Thymus (tissue), 11 donors: ENCODE measurements around the gene FBXO21. TPM values are rescaled to one million over a fixed set of nuclear protein-coding genes. Genes with fewer than 3 reads are reported as not detected.

Experiments
- DNase-seq, 9 donors: peaks; one replicate each; pipeline ENCODE4 v3.0.0-alpha.2; 2013; ENCODE audit warnings: low spot score in 9 of 9, low read depth in 6 of 9, missing footprints in 1 of 9
- H3K27ac ChIP-seq, 2 donors: one replicate each; pipeline ENCODE4 v1.5.1; 2013; ENCODE audit warnings: control low read depth in 1 of 2, low read depth in 1 of 2, low read length in 1 of 2, mild to moderate bottlenecking in 1 of 2, moderate library complexity in 1 of 2
- H3K27me3 ChIP-seq, 2 donors: one replicate each; pipeline ENCODE4 v1.5.1; 2013; ENCODE audit warnings: low read length in 1 of 2; ENCODE audit not compliant: control insufficient read depth in 2 of 2, insufficient read depth in 1 of 2
- H3K36me3 ChIP-seq, 2 donors: one replicate each; pipeline ENCODE4 v1.5.1; 2013; ENCODE audit warnings: low read length in 1 of 2, mild to moderate bottlenecking in 1 of 2, moderate library complexity in 1 of 2; ENCODE audit not compliant: control insufficient read depth in 2 of 2, insufficient read depth in 2 of 2
- H3K4me1 ChIP-seq, 2 donors: one replicate each; pipeline ENCODE4 v1.5.1; 2013; ENCODE audit warnings: low read length in 2 of 2; ENCODE audit not compliant: control insufficient read depth in 2 of 2, insufficient read depth in 2 of 2
- H3K4me3 ChIP-seq, 2 donors: one replicate each; pipeline ENCODE4 v1.5.1; 2013; ENCODE audit warnings: low read length in 2 of 2, control low read depth in 1 of 2, mild to moderate bottlenecking in 1 of 2
- H3K9me3 ChIP-seq, 2 donors: one replicate each; pipeline ENCODE4 v1.5.1; 2013; ENCODE audit warnings: low read length in 1 of 2, mild to moderate bottlenecking in 1 of 2; ENCODE audit not compliant: control insufficient read depth in 2 of 2, insufficient read depth in 1 of 2
- WGBS: extraction: QIAGEN DNeasy Blood & Tissue Kit; methylation state at CpG from one replicate; pipeline ENCODE4 v1.1.7; 2013; 5-methylcytosine and 5-hydroxymethylcytosine counted together
- polyA plus RNA-seq: library from polyadenylated mRNA; stranded (reverse); fragments of 200-250 nt; gene quantifications from one replicate; pipeline ENCODE4 v1.2.3, GENCODE V29; 2013
- total RNA-seq: library from RNA; stranded (reverse); fragments of 120-200 nt; gene quantifications from one replicate; pipeline ENCODE4 v1.2.4, GENCODE V29; 2013
- donor health status: healthy.

Gene FBXO21
- total and polyA plus RNA-seq, 2 donors, result 15.1 to 16.0 TPM

- Histone ChIP-seq H3K27me3 (no peaks in the 10 kb centered on the region), H3K27ac (no peak overlapping the region), H3K4me3 (no peak overlapping the region), H3K36me3 (peaks cover 66 to 78% of the 10 kb centered on the region in 2 donors), H3K9me3 (peaks cover 1 to 7% of the 10 kb centered on the region in 2 donors), H3K4me1 (no peaks in the 10 kb centered on the region)
- 94% methylated on average over 27 of the region's 27 CpGs for WGBS
- DNase-seq, result peak in 1 of 9 donors; percentile 12
These were observed 37.2 kb downstream of the FBXO21 start for GRCh38 chr12:117152793-117153775.

GRCh38 chr12:117151403-117152031 lies 38.8 kb downstream of the FBXO21 start:
- Histone ChIP-seq H3K9me3 (peaks cover 1 to 7% of the 10 kb centered on the region in 2 donors), H3K36me3 (peaks cover 59 to 68% of the 10 kb centered on the region in 2 donors), H3K4me1 (no peaks in the 10 kb centered on the region), H3K27me3 (no peaks in the 10 kb centered on the region), H3K27ac (no peak overlapping the region), H3K4me3 (no peak overlapping the region)
- DNase-seq, result no peak
- 85% methylated on average over 5 of the region's 5 CpGs for whole genome bisulfite sequencing

GRCh38 chr12:117149431-117149830 lies 40.8 kb downstream of the FBXO21 start:
- Histone ChIP-seq H3K27me3 (no peaks in the 10 kb centered on the region), H3K27ac (no peak overlapping the region), H3K4me1 (no peaks in the 10 kb centered on the region), H3K36me3 (peaks cover 56 to 68% of the 10 kb centered on the region in 2 donors), H3K4me3 (no peak overlapping the region), H3K9me3 (no peaks in the 10 kb centered on the region)
- no peak for DNase-seq
- WGBS, result 97% methylated on average over 7 of the region's 7 CpGs

GRCh38 chr12:117148642-117149041 lies 41.6 kb downstream of the FBXO21 start:
- 95% methylated on average over 6 of the region's 6 CpGs for WGBS
- no peak for DNase-seq
- Histone ChIP-seq H3K9me3 (no peaks in the 10 kb centered on the region), H3K27me3 (no peaks in the 10 kb centered on the region), H3K36me3 (peaks cover 51 to 65% of the 10 kb centered on the region in 2 donors), H3K4me3 (no peak overlapping the region), H3K27ac (no peak overlapping the region), H3K4me1 (no peaks in the 10 kb centered on the region)

- Histone ChIP-seq H3K27ac (no peak overlapping the region), H3K4me1 (no peaks in the 10 kb centered on the region), H3K27me3 (no peaks in the 10 kb centered on the region), H3K4me3 (no peak overlapping the region), H3K9me3 (no peaks in the 10 kb centered on the region), H3K36me3 (peaks cover 43 to 55% of the 10 kb centered on the region in 2 donors)
- DNase-seq, result no peak
- WGBS, result 93% methylated on average over 12 of the region's 12 CpGs
These were observed 42.6 kb downstream of the FBXO21 start for GRCh38 chr12:117147639-117148038.

- peaks cover 45 to 51% of the 10 kb centered on the region in 2 donors for H3K36me3 ChIP-seq
- WGBS, result 98% methylated on average over 13 of the region's 13 CpGs
- no peaks in the 10 kb centered on the region for H3K27me3 ChIP-seq
- no peak overlapping the region for H3K4me3 ChIP-seq
- no peak for DNase-seq
- no peaks in the 10 kb centered on the region for H3K9me3 ChIP-seq
- H3K27ac ChIP-seq, result no peak overlapping the region
- H3K4me1 ChIP-seq, result no peaks in the 10 kb centered on the region
These were observed 44.6 kb downstream of the FBXO21 start for GRCh38 chr12:117145597-117146154.

GRCh38 chr12:117144599-117144998 lies 45.7 kb downstream of the FBXO21 start:
- DNase-seq, result no peak
- no peaks in the 10 kb centered on the region for H3K27me3 ChIP-seq
- no peaks in the 10 kb centered on the region for H3K9me3 ChIP-seq
- H3K4me1 ChIP-seq, result no peaks in the 10 kb centered on the region
- H3K36me3 ChIP-seq, result peaks cover 37 to 41% of the 10 kb centered on the region in 2 donors
- H3K27ac ChIP-seq, result no peak overlapping the region
- 96% methylated on average over 15 of the region's 15 CpGs for whole genome bisulfite sequencing
- no peak overlapping the region for H3K4me3 ChIP-seq

- Histone ChIP-seq H3K4me1 (no peaks in the 10 kb centered on the region), H3K4me3 (no peak overlapping the region), H3K27me3 (no peaks in the 10 kb centered on the region), H3K36me3 (peaks cover 27 to 31% of the 10 kb centered on the region in 2 donors), H3K9me3 (no peaks in the 10 kb centered on the region), H3K27ac (no peak overlapping the region)
- no peak for DNase-seq
- WGBS, result 97% methylated on average over 18 of the region's 18 CpGs
These were observed 47.2 kb downstream of the FBXO21 start for GRCh38 chr12:117143008-117143532.
